ENCODE measurements around the gene MAGIX. TPM values are rescaled to one million over a fixed set of nuclear protein-coding genes. Genes with fewer than 3 reads are reported as not detected.
"Not testable (repeated sequence)": the region's sequence is repeated elsewhere in the genome, so short reads cannot be mapped to it uniquely, and the experiment has no call there.

Gene MAGIX
- total RNA-seq, 4 donors from 2014 or later: 5.6 to 28.8 (median 12.7) TPM

DNA sequence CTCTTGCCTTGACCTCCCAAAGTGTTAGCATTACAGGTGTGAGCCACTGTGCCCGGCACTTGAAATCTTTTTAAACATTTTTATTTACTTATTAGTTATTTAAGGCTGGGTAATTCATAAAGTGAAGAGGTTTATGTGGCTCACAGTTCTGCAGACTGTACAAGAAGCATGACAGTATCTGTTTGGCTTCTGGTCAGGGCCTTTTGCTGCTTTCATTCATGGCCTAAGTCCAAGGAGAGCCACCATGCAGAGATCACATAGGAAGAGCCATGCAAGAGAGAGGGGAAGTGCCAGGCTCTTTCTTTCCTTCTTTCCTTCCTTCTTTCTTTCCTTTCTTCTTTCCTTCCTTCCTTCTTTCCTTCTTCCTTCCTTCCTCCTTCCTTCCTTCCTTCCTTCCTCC, 28.8 kb upstream of the MAGIX start:
- Histone ChIP-seq H3K9me3 (no peaks in the 10 kb centered on the region), H3K36me3 (no peaks in the 10 kb centered on the region), H3K27ac (no peak overlapping the region), H3K4me1 (no peaks in the 10 kb centered on the region), H3K4me3 (no peak overlapping the region), H3K27me3 (no peaks in the 10 kb centered on the region)
- TF ChIP-seq POLR2A (IDR thresholded peaks at IDR 0.05) (no peak), EP300 (IDR thresholded peaks at IDR 0.05; ENCODE audit: low read depth) (no peak), POLR2AphosphoS5 (IDR thresholded peaks at IDR 0.05) (no peak)
- TF ChIP-seq, protein P1, sequence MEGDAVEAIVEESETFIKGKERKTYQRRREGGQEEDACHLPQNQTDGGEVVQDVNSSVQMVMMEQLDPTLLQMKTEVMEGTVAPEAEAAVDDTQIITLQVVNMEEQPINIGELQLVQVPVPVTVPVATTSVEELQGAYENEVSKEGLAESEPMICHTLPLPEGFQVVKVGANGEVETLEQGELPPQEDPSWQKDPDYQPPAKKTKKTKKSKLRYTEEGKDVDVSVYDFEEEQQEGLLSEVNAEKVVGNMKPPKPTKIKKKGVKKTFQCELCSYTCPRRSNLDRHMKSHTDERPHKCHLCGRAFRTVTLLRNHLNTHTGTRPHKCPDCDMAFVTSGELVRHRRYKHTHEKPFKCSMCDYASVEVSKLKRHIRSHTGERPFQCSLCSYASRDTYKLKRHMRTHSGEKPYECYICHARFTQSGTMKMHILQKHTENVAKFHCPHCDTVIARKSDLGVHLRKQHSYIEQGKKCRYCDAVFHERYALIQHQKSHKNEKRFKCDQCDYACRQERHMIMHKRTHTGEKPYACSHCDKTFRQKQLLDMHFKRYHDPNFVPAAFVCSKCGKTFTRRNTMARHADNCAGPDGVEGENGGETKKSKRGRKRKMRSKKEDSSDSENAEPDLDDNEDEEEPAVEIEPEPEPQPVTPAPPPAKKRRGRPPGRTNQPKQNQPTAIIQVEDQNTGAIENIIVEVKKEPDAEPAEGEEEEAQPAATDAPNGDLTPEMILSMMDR (IDR thresholded peaks at IDR 0.05): no peak
- DNase-seq: no peak
- intact Hi-C loops (cut with DNase I; ENCODE audit: low total_unique reads): no loop called here
- in situ Hi-C loops (cut with MboI; ENCODE audit: low pct_ligation_motif_present in 1 of 4, low pct_unique_long_range_greater_than_20kb in 1 of 4, low sequenced_read_pairs in 3 of 4): no loop called here
- 86% methylated on average over 1 of the region's 1 CpG; no CpG with 5 or more reads in 1 of the 2 donors for WGBS, 2 donors (ENCODE audit: low coverage in 1 of 2)

DNA sequence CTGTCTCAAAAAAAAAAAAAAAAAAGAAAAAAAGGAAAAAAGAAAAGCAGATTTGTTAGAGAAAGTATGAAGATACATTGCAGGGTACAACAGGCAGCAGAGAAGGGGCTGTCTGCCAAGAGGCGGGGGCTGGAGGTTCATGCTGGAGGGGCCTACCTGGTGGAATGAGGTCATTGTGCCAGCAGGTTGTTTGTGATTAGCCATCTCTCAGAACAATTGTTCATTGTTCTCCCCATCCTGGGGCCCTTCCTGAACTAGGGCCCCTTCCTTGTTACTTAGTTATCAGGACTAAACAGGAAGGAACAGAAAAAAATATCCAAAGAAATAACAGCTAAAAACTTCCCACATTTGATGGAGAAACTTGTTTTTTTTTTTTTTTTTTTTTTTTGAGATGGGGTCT, 25.1 kb upstream of the MAGIX start:
- Histone ChIP-seq H3K4me1 (no peaks in the 10 kb centered on the region), H3K27me3 (no peaks in the 10 kb centered on the region), H3K27ac (no peak overlapping the region), H3K36me3 (no peaks in the 10 kb centered on the region), H3K4me3 (no peak overlapping the region), H3K9me3 (peaks cover 0 to 6% of the 10 kb centered on the region in 2 donors)
- 83% methylated on average over 1 of the region's 1 CpG; no CpG with 5 or more reads in 1 of the 2 donors for WGBS, 2 donors (ENCODE audit: low coverage in 1 of 2)
- no peak for DNase-seq
- intact Hi-C loops (cut with DNase I; ENCODE audit: low total_unique reads) (no loop called here), in situ Hi-C loops (cut with MboI; ENCODE audit: low pct_ligation_motif_present in 1 of 4, low pct_unique_long_range_greater_than_20kb in 1 of 4, low sequenced_read_pairs in 3 of 4) (no loop called here)
- TF ChIP-seq POLR2A (IDR thresholded peaks at IDR 0.05) (no peak), EP300 (IDR thresholded peaks at IDR 0.05; ENCODE audit: low read depth) (no peak), POLR2AphosphoS5 (IDR thresholded peaks at IDR 0.05) (no peak)
- TF ChIP-seq, protein P1 (IDR thresholded peaks at IDR 0.05): no peak

DNA sequence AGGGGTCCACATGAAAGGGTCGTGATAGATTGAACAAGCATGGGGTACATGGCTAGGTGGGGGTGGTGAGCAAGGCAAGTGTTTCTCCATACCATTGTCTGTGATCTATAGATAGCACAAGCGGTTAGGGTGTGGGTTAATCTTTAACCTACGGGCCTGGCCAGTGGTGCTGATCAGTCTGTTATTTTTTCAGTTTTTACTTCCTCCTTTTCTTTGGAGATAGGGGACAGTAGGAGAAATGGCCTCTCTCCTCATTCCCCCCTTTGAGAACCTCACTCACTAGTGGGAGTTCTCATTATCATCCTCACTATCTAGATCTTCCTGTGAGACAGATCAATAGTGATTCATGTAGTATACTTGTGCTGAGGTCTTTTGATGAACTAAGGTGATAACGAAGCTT, 22.8 kb upstream of the MAGIX start:
- Histone ChIP-seq H3K27me3 (no peaks in the 10 kb centered on the region), H3K9me3 (peaks cover 0 to 6% of the 10 kb centered on the region in 2 donors), H3K36me3 (no peaks in the 10 kb centered on the region), H3K4me3 (no peak overlapping the region), H3K27ac (no peak overlapping the region), H3K4me1 (no peaks in the 10 kb centered on the region)
- DNase-seq: no peak
- in situ Hi-C loops (cut with MboI; ENCODE audit: low pct_ligation_motif_present in 1 of 4, low pct_unique_long_range_greater_than_20kb in 1 of 4, low sequenced_read_pairs in 3 of 4): no loop called here
- 60 to 73% methylated on average over 3 to 4 of the region's 4 CpGs for WGBS, 2 donors (ENCODE audit: low coverage in 1 of 2)
- TF ChIP-seq, protein P1 (IDR thresholded peaks at IDR 0.05): no peak
- TF ChIP-seq EP300 (IDR thresholded peaks at IDR 0.05; ENCODE audit: low read depth): no peak
- no peak for TF ChIP-seq POLR2AphosphoS5 (IDR thresholded peaks at IDR 0.05)
- intact Hi-C loops (cut with DNase I; ENCODE audit: low total_unique reads): no loop called here

DNA sequence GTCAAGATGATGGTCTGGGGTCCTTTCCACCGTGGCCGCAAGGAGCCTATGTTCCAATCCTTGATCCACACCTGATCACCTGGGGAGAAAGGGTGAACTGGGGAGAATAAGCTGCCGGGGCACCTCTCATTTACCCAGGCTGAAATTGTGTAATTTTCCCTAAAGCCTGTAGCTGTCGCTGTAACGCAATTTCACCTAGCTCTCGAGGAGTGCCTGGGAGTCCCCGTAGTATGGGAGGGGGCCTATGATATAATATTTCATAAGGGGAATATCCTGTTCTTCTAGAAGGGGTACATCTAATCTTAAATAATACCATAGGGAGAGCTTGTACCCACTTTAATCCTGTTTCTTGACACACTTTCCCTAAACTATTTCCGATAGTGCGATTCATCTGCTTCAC, 20.3 kb upstream of the MAGIX start:
- H3K27me3 ChIP-seq; intact Hi-C loops (cut with DNase I; ENCODE audit: low total_unique reads); H3K27ac ChIP-seq; H3K4me3 ChIP-seq; H3K36me3 ChIP-seq; DNase-seq; H3K9me3 ChIP-seq; H3K4me1 ChIP-seq; in situ Hi-C loops (cut with MboI; ENCODE audit: low pct_ligation_motif_present in 1 of 4, low pct_unique_long_range_greater_than_20kb in 1 of 4, low sequenced_read_pairs in 3 of 4): not testable (repeated sequence)
- 62% methylated on average over 9 of the region's 9 CpGs; no CpG with 5 or more reads in 1 of the 2 donors for WGBS, 2 donors (ENCODE audit: low coverage in 1 of 2)
- TF ChIP-seq, protein P1 (IDR thresholded peaks at IDR 0.05): peak in 3 of 5 experiments; percentile 17 to 27 (median 26)

DNA sequence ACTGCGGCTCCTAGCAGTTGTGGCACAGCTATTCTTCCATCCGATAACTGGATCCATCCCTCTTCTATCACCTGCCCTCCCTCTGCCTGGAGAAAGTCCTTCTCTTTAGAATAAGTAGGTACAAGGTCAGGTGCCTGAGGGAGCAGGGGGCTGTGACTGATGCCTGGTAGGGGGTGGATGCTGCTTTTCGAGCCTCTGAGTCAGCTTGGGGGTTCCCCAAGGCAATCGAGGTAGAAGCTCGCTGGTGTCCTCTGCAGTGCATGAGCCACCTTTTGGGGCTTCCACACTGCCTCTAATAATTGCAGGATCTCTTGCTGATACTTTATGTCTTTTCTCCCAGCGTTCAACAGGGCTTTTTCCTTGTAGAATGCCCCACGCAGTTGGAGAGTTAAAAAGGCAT, 19.4 kb upstream of the MAGIX start:
- 84% methylated on average over 7 of the region's 7 CpGs; no CpG with 5 or more reads in 1 of the 2 donors for WGBS, 2 donors (ENCODE audit: low coverage in 1 of 2)
- H3K4me1 ChIP-seq; H3K9me3 ChIP-seq; H3K4me3 ChIP-seq; H3K27me3 ChIP-seq; intact Hi-C loops (cut with DNase I; ENCODE audit: low total_unique reads); in situ Hi-C loops (cut with MboI; ENCODE audit: low pct_ligation_motif_present in 1 of 4, low pct_unique_long_range_greater_than_20kb in 1 of 4, low sequenced_read_pairs in 3 of 4); H3K27ac ChIP-seq; DNase-seq; H3K36me3 ChIP-seq: not testable (repeated sequence)
